Sigmoid colon (tissue), 4 donors: ENCODE data around the gene NUP35.

Experiments
- EP300 ChIP-seq, 4 donors: sonication (generic); formaldehyde crosslinking; IDR thresholded peaks; one replicate each; pipeline ENCODE4 v1.6.1; 2017; ENCODE audit warnings: antibody characterized with exemption in 4 of 4
- TF ChIP-seq, protein P1 (sequence below), 4 experiments: fragments of 450-650 bp in 3 of 4; fragments of 200-600 bp in 1 of 4; IDR thresholded peaks; one replicate each; pipeline ENCODE4 v1.5.1; 2016 to 2019; ENCODE audit warnings: antibody characterized with exemption in 4 of 4, mild to moderate bottlenecking in 3 of 4, moderate library complexity in 2 of 4

DNA sequence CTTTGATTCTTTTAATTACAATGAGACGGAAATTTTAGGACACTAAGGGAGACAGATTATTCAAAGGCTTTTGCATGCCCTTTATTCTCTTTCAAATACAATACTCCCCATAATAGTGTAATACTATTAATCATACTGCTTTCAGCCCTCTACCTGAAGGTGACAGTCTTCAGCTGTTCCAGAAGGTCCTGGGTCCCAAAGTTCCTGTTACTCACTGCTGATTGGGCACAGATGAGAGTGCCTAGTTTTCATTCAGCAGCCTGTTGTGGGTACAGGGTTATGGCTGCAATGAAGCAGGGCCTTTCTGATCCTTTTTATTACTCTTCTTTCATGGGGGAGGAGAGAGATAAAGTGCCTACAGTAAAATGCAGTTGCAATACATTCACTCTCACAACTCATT lies 80.2 kb downstream of the NUP35 start:
- no peak for TF ChIP-seq EP300 (IDR thresholded peaks at IDR 0.05)
- TF ChIP-seq, protein P1, sequence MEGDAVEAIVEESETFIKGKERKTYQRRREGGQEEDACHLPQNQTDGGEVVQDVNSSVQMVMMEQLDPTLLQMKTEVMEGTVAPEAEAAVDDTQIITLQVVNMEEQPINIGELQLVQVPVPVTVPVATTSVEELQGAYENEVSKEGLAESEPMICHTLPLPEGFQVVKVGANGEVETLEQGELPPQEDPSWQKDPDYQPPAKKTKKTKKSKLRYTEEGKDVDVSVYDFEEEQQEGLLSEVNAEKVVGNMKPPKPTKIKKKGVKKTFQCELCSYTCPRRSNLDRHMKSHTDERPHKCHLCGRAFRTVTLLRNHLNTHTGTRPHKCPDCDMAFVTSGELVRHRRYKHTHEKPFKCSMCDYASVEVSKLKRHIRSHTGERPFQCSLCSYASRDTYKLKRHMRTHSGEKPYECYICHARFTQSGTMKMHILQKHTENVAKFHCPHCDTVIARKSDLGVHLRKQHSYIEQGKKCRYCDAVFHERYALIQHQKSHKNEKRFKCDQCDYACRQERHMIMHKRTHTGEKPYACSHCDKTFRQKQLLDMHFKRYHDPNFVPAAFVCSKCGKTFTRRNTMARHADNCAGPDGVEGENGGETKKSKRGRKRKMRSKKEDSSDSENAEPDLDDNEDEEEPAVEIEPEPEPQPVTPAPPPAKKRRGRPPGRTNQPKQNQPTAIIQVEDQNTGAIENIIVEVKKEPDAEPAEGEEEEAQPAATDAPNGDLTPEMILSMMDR (IDR thresholded peaks at IDR 0.05), result no peak
